Uterus (tissue), 2 donors: Measurements from ENCODE around the gene CLNK.

Experiments
- CTCF ChIP-seq, 4 experiments: fragments of 200-600 bp in 2 of 4; fragments of 450-650 bp in 2 of 4; sonication (generic) in 2 of 4; IDR thresholded peaks; one replicate each; pipeline ENCODE4 v1.5.1; 2016 to 2019; ENCODE audit warnings: antibody characterized with exemption in 4 of 4, mild to moderate bottlenecking in 2 of 4, moderate library complexity in 1 of 4
- POLR2A ChIP-seq, 2 donors: fragments of 450-650 bp; IDR thresholded peaks; one replicate each; pipeline ENCODE4 v1.6.1; 2016; ENCODE audit warnings: antibody characterized with exemption in 2 of 2, mild to moderate bottlenecking in 1 of 2, moderate library complexity in 1 of 2

GRCh38 chr4:10635091-10635490 lies 49.5 kb downstream of the CLNK start:
- TF ChIP-seq CTCF (IDR thresholded peaks at IDR 0.05) (no peak), POLR2A (IDR thresholded peaks at IDR 0.05) (no peak)
